Glomerular endothelial cell (primary cell): ENCODE data around the gene PLLP. TPM values are rescaled to one million over a fixed set of nuclear protein-coding genes. Genes with fewer than 3 reads are reported as not detected.
"Not testable (repeated sequence)": the region's sequence is repeated elsewhere in the genome, so short reads cannot be mapped to it uniquely, and the experiment has no call there.

ENCODE experiments used
- DNase-seq: peaks from one replicate; pipeline ENCODE4 v3.0.0-alpha.2; 2011; ENCODE audit warnings: low read depth, low spot score; ENCODE audit errors: extremely low read depth
- total RNA-seq: library from RNA; depleted of rRNA; stranded (reverse); fragments of >200 nt; gene quantifications from 2 replicates; pipeline ENCODE4 v1.2.3, GENCODE V29; 2015

The PLLP gene
- total RNA-seq, 1 donor from 2014 or later: 15.9 TPM

DNA sequence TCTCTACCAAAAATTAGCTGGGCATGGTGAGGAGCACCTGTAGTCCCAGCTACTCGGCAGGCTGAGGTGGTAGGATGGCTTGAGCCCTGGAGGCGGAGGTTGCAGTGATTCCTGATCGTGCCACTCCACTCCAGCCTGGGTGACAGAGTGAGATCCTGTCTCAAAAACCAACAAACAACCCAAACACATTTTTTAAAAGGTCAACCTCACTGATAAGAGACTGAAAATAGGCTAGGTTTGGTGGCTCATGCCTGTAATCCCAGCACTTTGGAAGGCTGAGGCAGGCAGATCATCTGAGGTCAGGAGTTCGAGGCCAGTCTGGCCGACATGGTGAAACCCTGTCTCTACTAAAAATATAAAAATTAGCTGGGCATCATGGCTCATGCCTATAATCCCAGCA, 8.5 kb downstream of the PLLP start:
- DNase-seq: not testable (repeated sequence)

DNA sequence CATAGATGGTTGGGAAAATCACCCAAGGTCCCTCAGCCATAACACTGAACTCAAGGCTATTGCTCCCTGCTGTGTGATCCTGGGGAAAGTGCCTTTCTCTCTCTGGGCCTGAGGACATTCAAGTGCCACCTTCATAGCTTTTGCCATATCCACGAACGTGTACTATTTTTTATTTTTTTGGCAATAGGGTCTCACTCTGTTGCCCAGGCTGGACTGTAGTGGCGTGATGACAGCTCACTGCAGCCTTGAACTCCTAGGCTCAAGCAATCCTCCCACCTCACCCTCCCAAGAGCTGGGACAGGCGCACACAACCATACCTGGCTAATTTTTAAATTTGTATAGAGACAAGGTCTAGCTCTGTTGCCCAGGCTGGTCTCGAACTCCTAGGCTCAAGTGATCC, 10.6 kb downstream of the PLLP start:
- no peak for DNase-seq

DNA sequence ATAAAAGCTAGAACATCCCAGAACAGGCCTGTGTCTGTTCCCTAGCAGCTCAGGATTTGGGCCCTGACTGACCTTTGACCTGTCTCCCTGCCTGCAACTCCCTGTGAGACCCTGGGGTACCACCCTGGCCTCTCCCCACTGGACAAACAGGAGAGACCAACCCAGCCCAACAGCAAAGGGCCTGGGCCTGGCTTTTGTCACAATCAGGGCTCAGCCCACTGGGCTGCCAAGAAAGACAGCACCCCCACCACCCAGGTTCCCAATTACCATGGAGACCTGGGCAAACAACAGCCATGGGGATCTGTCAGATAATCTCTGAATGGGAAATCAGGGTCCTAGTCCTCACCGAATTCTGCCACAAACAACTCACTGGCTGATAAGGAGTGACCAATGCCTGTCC, 11.1 kb downstream of the PLLP start:
- DNase-seq: no peak

DNA sequence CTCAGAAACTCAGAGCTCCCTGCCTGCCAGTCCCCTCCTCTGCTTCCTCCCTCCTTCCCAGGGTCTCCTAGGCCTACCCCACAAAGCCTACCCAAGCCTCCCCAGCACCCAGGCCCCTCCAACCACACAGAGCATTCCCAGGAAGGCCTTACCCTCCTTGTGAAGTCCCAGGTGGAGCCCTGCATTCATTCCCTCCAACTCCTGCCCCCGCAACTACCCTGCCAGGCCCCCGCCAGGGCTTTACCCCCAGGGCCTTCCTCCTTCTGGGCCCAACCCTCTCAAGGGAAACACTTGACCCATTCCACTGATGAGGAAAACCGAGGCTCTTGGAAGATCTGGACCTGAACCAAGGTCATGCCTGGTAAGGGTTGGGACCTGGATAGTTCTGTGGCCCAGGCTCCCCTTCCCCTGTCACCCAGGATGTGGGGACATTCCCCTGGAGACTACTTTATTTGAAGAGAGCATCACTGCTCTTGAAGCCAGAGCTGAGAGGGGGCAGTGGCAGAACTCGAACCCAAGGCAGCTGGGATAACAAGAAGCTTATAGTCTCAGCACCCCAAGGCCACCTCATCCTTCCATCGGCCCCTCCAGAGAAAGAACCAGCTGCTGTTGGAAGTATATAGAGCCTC, 12.5 kb downstream of the PLLP start:
- DNase-seq: no peak

DNA sequence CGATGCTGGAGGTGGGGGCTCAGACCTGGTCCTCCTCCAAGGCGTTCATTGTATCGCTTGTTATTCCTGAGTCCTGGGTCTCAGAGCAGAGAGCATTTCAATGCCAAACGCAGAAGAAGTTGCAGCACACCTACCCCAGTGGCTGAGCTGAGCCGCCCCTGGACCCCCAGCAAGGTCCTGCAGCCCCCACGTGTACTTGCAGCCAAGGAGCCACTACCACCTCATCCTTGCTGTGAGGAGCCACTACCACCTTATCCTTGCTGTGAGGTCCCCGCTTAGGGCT, 13.5 kb downstream of the PLLP start:
- no peak for DNase-seq

DNA sequence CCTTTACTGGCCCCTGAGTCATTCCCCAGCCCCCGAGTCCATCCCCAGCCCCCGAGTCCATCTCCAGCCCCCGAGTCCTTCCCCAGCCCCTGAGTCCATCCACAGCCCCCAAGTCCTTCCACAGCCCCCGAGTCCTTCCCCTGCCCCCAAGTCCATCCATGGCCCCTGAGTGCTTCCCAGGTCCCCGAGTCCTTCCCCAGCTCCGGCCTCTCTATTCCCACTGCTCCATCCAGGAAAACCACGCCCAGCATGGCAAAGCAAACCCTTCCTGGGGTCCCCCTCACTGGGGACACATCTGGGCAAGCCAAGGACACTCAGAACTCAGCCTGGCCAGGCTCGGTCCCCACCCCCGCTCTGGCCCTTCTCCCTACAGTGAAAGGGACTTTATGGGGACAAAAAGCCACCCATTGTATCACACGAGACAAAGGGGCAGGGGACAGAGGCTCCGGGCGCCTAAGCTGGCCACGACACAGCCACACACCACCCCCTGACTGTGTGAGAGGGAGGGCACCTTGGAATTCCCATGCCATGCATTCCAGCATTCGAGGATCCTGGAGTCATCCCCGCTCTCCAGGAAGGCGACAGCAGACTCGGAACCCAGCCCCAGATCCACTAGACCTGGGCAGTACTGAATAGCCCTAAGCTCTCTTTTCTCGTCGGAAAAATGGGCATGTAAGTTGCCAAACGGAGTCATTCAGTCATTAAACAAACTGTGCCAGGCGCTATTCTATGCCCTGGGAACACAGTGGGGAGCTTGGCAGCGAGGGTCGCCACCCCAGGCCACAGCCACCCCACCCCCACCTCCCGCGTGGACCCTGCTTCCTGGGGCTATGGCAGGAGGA, 14.0 kb downstream of the PLLP start:
- no peak for DNase-seq

DNA sequence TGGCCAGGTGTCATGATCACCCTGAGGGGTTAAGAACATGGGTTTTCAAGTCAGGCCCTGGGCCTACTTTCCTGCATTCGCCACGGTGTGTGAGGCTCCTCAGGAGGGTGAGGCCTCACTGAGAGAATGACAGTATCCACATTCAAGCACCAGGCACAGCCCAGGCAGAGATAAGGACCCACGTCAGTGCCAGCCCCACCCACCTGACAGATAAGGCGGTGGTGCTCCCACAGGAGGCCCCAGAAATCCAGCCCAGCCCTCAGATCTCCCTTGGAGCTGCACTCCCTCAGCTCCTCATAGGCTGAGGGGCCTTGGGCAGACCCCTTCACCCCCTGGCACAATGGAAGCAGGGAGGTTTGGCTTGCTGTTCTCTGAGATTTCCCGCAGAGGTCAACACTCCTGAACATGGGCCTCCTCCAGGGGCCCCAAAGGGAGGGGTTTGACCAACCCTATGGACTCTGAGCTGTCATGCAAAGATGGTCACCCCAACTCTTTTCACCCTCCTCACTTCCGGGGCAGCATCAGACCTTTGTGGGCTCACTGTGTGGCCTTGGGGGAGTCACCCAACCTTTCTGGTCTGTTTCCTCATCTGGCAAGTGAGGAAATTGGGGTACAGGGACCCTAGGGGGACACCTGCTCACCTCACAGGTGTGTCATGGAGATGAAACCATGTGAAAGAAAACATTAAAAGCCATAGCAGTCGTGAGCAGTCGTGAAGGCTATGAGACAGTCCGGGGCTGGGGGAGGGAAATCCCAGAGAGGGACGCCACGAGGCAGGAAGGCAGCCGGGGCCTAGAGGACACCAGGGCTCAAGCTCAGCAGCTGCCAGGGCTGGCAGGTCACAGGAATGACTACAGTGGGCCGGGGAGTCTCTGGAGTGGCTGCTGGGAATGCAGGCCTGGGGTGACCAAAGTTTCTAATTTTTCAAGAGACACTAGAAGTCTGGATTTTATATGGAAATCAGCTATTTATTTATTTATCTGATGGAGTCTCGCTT, 15.4 kb downstream of the PLLP start:
- DNase-seq: no peak

DNA sequence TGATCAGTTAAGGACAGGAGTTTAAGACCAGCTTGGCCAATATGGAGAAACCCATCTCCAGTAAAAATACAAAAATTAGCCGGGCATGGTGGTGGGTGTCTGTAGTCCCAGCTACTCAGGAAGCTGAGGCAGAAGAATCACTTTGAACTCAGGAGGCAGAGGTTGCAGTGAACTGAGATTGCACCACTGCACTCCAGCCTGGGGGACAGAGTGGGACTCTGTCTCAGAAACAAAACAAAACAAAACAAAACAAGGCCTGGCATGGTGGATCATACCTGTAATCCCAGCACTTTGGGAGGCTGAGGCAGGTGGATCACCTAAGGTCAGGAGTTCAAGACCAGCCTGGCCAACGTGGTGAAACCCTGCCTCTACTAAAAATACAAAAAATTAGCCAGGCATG, 17.1 kb downstream of the PLLP start:
- DNase-seq: not testable (repeated sequence)

DNA sequence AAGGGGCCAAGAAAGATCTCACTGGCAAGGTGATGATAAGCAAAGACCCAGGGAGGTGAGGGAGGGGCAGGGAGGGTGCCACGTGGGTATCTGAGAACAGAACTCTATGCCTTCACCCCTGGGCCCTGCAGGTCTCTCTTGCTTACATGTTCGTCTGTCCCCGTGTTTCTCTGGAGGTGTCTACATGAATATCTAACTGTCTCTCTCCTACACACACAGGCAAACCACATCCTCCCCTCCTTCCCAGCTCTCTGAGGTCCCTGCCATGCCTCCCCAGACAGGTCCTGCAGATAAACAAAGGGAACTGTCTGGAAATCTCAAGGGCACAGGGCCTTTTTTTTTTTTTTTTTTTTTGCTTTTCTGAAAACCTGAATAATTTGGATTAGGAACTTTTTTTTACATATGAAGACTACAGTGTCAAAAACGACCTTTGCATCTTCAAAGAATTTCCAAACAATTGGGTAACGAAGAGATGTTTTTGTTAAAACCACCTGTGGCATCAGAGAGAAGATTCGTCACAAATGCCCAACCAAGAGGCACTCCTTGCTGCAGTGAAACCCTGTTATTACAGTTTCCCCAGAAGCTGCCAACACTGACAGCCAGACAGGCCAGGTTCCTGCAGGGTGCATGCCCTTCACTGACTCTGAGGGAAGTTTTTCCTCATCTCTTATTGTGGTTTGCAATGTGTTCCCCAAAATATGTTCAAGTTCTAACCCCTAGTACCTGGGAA, 17.8 kb downstream of the PLLP start:
- DNase-seq: no peak

DNA sequence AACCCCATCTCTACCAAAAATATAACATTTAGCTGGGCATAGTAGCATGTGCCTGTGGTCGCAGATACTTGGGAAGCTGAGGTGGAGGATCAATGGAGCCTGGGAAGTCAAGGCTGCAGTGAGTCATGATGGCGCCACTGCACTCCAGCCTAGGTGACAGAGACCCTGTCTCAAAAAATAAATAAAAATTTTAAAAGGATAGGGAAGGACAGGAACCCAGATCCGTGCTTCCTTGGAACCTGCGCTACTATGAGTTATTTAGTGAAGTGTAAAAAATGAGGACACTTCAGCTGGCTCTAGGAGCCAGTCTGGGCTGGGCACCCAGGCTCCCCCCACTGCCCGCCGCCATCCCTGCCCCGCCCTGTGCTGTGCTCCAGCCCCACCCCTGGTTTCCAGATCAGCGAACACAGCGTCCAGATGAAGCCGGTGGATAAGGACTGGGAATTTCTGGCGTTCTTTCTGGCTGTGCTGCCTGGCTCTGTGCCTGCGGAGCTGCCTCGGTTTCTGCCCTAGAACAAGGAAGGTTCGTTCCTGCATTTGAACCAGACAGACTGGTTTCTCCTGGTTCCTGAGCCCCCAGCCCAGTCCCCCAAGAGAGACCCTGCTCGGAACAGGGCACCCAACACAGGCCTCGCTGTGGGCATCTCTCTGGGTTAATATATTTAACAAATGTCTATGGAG, 18.5 kb downstream of the PLLP start:
- no peak for DNase-seq

DNA sequence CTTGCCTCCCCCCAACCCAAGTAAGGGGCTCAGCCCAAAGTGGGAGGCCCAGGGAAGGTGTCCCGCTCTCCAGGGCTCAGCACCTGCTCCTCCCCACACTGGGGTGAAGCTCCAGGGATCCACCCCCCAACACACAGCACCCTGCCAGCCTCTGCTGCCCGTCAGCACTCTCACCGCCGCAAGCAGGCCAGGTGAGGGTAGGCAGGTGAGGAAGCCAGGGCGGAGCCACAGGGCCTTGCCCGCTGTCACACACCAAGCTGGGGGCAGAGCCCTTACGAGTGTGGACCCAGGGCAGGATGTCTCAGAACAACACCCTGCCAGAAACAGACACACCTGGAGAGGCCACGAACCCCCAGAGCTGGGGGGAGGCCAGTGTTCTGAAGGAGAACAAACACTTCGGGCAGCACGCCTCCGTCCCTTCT, 19.5 kb downstream of the PLLP start:
- DNase-seq: no peak

DNA sequence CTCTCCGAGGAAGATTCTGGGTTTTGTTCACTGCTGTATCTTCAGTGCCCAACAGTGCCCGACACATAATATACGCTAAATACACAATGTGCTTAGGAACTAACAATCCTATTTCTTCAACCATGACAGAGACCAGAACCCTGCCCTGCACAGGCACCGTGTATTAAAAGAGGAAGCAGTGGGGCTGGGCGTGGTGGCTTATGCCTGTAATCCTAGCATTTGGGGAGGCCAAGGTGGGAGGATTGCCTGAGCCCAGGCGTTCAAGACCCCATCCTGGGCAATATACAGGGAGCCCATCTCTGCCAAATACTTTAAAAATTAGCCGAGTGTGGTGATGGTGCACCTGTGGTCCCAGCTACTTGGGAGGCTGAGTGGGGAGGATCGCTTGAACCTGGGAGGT, 20.1 kb downstream of the PLLP start:
- DNase-seq: no peak

DNA sequence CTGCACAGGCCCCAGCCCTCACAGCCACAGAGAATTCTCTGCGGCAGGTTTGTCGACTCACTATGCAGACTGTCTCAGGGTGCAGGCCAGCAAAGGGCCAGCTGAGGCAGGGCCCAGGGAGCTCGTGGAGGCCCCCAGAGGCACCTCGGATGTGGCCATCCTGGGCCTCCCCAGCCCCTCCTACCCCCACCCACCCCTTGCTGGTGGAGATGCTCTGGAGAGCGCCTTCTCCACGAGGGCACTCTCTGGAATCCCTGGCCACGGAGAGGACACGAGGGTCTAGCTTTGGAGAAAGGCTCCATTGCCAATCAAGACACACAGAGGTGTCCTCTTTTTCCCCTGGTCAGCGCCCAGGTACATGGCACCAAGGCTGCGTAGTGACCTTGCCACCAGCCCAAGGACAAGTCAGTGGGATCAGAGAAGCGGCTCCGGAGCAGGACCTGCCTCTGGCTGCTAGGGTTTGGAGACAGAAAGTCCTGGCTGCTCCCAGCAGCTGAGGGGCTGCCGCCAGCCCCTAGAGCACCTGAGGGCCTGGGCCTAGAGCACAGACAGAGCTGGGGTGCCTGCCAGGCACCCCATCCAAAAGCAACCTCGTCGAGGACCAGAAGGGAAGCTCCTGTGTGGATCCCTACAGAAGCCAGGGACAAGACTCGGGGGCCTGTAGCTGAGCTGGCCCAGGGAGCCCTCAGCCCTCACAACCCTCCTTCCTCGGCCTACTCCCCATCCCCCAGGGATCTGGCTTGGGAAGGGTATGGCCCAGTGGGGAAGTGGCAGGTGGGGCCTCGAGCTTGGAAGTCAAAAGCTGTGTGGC, 20.7 kb downstream of the PLLP start:
- no peak for DNase-seq

DNA sequence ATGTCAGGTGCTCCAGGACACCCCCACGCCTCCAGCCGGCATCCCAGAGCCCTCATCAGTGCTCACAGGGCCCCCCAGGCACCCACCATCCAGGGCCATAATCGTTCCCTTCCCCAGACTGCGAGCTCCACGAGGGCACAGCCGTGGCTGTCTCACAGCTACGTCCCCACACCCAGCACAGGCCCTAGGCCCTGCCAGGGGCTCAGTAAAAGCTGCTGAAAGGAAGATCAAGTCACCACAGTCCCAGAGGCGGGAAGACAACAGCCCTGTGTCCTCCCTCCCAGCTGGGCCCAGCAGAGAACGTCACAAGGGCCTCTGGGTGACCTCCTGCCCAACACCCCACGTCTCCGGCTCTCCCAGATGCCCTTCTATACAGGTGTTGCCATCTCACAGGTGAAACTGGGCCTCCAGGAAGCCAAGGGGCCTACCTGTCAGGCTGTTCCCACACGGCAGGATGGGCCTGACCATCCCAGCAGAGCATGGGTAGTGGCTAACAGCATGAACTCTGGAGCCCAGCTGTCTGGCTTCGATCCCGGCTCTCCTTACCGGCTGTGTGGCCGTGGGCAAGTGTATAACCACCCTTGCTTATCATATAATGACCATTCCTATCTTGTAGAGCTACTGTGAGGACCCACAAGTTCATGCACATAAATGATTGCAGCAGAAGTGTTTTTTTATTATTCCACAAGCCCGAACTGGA, 21.5 kb downstream of the PLLP start:
- no peak for DNase-seq

DNA sequence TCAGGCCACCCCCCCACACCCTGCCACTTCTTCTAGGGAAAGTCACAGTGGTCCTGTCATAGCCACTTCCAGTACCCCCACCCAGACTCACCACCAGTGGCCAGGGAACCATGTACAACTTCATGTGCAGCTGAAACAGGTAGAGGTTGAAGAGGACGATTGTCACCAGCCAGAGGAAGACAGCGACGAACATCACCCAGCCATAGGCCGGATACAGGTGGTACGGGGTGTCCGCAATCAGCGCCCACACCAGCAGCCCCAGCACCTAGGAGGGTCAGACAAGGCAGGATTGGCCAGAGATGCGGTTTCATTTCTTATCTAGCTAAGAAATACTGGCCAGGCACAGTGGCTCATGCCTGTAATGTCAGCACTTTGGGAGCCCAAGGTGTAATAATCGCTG, 22.7 kb downstream of the PLLP start:
- DNase-seq: no peak

DNA sequence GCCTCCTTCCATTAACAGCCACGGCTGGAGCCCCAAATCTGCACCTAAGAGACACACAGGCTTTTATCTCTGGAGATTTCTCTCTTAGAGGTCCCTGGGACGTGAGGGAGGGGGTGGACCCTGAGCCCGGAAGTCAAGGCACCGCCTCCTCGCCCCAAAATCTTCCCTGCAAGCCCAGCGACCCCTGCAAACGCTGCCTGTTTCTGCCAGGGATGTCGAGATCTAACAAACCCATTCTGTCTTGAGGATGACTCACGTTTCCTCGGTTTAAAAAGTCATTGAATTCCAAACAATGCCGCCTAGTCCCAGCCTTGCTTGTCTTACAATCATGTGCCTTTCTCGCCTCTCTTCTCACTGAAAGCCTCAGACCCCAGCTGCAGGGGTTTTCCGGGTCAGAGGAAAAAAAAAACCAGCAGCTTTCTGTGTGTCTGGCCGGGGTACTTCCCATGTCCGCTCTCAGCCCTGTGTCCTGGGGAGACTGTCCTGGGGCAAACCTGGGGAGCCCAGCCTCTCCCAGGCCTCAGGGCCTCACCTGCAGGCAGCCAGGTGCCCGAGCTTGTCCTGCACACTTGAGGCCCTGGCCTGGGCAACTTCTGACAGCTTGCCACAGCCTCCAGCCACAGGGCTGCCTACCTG, 24.1 kb downstream of the PLLP start:
- peak; percentile 95 for DNase-seq

DNA sequence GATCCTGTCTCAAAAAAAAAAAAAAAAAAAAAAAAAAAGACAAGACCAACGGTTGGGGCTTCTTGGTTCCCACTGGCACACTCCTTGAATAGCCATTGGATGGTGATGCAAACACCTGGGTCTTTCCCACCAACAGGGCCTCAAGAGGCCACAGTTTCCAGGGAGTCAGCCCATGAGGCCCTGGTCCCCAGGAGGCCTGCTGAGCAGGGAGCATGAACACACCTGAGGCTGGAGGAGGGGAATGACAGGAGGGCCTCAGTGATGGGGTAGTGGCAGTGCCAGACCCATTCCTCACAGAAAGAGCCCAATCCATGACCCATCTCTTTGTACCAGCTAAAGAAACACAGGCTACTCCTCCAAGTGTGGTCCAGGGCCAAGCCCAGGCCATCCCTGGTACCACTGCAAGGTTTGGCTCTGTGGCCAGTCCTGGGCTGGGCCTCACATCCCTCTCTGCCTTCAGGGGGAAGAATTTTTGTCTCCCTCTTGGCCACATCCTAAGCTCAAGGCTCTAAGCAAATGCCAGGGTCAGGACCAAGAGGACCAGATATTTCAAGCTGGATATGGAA, 25.5 kb downstream of the PLLP start:
- no peak for DNase-seq
